Stimulated activated CD8-positive, alpha-beta memory T cell treated with anti-CD3 and anti-CD28 coated beads, Interleukin-15, amount 100 ng/mL, for 24 hours (primary cell): ENCODE data around the gene CACNG4.
"Not testable (repeated sequence)": the region's sequence is repeated elsewhere in the genome, so short reads cannot be mapped to it uniquely, and the experiment has no call there.

Source experiments
- DNase-seq: peaks from one replicate; pipeline ENCODE4 v3.0.0-alpha.2; 2020; ENCODE audit warnings: low read depth

CACNG4 gene

DNA sequence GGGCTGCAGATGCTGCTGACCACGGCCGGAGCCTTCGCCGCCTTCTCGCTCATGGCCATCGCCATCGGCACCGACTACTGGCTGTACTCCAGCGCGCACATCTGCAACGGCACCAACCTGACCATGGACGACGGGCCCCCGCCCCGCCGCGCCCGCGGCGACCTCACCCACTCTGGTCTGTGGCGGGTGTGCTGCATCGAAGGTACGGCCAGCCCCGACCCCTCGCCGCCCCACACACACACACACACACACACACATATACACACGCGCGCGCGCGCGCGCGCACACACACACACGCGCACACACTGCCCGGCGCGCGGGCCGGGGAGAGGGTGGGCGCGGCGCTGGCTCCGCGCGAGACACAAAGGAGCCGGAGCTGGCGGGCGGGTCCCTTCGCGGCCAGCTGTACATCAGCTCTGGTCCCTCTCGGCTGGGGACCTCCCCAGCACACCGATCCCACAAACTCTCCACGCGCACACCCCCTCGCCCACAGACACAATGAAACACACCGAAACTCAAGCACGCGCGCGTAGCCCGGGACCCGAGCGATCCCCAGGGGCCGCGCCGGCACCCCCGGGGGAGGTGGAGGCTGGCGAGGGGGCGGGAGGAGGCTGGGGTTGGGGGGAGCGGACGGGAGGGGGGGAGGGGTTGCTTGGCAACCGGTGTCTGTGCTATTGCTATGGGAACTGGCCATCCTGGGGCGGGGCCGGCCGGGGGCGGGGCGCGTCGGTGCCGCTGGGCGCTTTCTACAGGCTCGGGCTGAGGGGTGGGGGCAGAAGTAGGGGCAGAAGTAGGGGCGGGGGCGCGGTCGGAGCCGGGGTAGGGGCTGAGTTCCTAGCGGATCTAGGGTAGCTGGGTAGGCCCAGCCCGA, 658 bp downstream of the CACNG4 start:
- no peak for DNase-seq

GRCh38 chr17:66965801-66966262, 1.3 kb downstream of the CACNG4 start:
- DNase-seq: no peak

- no peak for DNase-seq
Observed at GRCh38 chr17:66966298-66966697, 1.8 kb downstream of the CACNG4 start.

DNA sequence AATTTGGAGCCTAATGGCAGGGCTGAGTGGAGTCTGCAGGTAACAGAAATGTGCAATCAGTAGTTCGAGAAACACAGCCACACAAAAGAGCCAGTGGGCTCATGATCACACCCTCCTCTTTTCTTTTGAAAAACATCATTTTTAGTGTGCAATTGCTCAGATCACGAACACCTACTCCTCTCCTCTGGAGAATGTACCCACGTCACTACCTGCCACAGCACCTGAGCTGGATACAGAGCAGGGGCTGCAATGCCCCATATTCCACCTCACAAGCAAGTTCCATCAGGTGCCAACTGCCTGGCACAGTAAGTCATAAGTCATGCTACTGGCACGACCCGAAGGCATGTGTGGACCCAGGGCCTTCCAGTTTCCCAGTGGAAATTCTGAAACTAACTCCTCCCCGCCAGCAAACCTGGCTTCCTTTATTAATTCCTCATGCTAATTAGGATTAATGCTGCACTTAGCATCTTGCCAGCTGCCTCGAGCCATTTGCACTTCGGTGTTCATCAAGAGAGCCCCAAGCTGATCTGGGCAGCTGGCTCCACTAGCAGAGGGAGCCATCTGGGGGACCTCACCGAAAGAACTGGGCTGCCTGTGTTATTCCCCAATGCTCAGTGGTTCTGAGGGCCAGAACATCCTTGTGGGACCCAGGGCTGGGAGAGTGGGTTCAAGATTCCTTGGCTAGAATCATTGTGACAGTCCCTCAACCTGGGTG, 2.4 kb downstream of the CACNG4 start:
- DNase-seq: no peak

- DNase-seq: no peak
Observed at GRCh38 chr17:66967837-66968543, 3.5 kb downstream of the CACNG4 start.

- DNase-seq: no peak
Observed at GRCh38 chr17:66968916-66969315, 4.4 kb downstream of the CACNG4 start.

- no peak for DNase-seq
Observed at GRCh38 chr17:66970140-66970539, 5.6 kb downstream of the CACNG4 start.

- no peak for DNase-seq
Observed at GRCh38 chr17:66970797-66971196, 6.3 kb downstream of the CACNG4 start.

DNA sequence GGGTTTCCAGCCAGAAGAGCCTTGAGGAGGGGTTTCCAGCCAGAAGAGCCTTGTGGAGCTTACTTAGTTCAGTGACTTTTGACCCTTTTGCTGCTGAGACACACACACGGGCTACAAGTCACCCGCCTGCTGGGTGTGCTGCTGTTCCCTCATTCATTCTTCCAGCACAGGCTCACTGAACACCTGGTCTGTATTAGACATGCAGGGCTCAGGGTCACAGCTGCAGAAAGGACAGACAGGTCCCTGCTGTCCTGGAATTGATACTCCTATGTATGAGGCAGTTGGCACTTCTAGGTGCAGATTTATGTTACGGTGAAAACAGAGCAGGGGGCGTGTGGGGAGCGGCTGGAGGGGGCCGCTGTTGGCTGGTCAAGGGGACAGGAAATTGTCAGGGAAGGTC, 6.8 kb downstream of the CACNG4 start:
- DNase-seq: no peak

DNA sequence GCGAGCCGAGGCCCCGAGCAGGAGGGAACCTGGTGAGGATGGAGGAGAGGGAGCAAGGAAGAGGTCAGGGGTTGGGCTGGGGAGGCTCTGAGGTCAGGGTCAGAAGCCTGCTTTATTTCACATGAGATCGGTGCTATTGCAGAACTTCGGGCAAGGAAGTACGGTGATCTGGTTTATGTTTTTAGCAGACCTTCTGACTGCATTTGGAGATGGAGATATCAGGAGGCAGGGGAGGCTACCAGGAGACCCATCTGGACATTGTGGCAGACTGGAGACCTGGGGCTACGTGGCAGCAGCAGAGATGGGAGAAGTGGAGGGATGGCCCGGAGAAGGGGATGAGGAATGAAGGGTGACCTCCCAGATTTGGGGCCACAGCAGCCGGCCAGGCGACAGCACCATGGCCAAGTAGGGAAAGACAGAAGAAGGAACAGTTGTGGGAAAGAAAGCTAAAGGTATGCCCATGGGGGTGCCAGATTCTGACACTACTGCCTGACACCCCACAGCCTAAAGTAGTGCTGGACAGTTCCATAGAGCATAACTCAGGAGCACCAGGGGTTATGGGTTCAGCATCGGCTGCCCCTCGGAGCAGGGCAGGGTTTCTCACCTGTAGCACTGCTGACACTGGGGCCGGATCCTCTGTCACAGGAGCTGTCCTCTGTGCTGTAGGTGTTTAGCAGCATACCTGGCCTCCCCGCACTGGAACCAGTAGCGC, 7.4 kb downstream of the CACNG4 start:
- no peak for DNase-seq

- DNase-seq: not testable (repeated sequence)
Observed at GRCh38 chr17:66972442-66972830, 7.9 kb downstream of the CACNG4 start.

GRCh38 chr17:66975188-66975587, 10.7 kb downstream of the CACNG4 start:
- no peak for DNase-seq

DNA sequence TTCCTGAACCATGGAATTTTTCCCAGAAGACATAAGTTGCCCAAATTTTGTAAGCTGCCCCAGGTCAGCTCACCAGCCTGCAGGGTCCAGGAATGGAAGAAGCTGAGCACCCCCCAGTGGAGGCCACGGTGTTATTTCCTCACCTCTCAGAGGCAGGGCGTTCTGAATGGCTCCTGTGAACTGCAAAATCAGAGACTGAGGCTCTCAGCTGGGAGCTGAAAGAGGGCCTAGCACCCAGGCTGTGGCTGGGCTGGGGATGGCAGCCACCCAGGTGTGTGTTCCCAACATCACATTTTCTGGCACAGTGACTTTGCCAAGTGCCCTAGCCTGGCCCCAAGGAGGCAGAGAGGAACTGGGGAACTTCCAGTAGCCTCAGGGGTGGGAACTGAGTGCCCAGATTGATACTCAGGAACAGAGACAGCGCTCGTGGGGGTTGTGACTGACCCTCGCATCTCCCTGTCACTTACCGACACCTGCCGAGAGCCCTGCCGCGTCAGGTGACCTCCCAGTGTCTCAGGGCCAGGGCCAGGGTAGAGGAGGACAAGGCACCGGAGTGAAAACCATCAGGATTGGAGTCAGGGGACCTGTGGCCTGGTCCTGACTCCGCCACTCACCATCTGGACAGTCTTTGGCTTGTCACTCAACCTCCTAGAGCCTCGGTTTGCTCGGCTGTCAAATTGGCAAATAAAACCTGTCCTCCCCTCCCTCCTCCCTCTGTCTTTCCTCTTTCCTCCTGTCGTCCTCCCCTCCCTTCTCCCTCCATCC, 11.3 kb downstream of the CACNG4 start:
- no peak for DNase-seq

DNA sequence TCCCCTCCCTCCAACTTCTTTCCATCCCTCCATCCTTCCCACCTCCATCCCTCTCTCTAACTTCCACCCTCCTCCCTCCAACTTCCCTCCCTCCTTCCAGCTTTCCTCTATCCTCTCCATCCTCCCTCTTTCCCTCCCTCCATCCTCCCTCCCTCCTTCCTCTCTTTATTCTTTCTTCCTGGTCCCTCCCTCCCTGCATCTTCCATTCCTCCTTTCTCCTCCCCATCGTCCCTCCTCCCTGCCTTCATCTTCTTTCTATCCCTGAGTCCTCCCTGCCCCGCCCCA, 11.8 kb downstream of the CACNG4 start:
- no peak for DNase-seq

DNA sequence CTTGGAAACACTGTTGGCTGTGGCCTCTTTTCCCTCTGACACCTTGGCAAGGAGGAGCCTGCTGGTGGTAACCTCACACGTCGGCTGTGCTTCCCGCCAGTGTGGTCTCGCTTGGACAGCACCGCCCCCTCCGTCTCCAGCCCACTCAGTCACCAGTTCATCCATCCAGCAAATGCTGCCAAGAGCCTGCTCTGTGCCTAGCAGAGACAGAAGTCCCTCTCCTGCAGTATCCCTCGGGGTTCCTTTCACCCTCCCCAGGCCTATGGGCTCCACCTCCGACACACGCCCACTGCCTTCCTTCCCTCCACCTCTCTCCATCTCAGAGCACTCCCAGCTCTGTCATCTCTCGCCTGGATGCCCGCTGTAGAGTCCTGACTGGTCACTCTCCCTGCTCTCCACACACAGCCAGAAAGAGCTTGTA, 12.3 kb downstream of the CACNG4 start:
- DNase-seq: no peak

GRCh38 chr17:66978514-66979061, 14.1 kb downstream of the CACNG4 start:
- no peak for DNase-seq

GRCh38 chr17:66980896-66981295, 16.4 kb downstream of the CACNG4 start:
- DNase-seq: no peak

DNA sequence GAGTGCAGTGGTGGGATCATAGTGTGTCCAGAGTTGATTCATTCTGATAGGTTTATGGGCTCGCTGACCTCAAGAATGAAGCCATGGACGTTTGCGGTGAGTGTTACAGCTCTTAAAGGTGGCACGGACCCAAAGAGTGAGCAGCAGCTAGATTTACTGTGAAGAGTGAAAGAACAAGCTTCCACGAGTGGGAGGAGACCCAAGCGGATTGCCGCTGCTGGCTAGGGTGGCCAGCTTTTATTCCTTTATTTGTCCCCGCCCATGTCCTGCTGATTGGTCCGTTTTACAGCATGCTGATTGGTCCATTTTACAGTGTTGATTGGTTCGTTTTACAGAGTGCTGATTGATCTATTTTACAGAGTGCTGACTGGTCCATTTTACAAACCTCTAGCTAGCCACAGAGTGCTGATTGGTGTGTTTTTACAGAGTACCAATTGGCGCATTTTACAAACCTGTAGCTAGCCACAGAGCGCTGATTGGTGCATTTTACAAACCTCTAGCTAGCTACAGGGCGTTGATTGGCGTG, 17.5 kb downstream of the CACNG4 start:
- DNase-seq: no peak

DNA sequence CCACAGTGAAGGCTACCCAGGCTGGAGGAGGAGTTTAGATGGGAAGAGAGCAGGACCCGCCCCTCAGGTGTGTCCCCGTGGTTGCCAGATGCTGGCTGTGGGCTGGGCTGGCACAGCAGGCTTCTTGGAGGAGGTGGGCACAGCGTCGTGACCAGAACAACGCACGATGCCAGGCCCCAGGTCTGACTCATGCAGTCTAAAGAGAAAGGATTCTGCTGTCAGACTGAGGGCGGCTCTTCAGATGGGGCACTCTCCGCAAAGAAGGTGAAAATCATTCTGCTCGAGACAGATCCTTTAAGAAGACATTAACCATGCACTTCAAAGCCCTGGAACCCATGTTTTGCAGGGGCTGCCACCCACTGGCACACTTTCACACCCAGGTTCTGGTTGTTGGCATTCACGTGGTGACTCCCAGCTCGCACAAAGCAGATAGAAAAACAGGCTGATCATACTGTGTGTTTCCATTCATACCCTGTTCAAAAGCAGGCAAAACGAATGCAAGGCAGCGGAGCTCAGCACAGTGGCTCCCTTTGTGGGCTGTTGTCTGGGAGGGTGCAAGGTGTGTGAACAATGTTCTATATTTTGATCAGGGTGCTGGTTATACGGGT, 19.0 kb downstream of the CACNG4 start:
- DNase-seq: no peak

DNA sequence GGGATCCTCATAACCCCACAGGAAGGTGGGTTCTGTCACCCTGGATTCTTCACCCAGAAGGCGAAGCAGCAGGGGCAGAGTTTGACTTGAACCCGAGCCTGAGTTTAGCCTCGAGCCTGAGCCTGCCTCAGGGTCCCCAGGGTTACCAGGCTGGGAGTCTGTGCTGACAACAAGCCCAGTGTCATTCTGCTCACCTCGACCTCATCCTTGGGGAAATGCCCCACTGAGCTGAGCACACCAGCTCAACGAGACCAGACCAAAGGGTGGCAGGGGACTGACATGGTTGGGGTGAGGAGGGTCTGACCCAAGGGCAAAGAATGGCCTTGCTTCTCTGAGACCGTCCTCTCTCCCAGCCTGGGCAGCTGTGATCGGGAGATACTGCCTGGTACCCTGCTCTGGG, 20.2 kb downstream of the CACNG4 start:
- no peak for DNase-seq
